ENCODE results near the gene OPRL1. TPM values are rescaled to one million over a fixed set of nuclear protein-coding genes. Genes with fewer than 3 reads are reported as not detected.

Gene OPRL1
- total RNA-seq, 2 donors from 2014 or later: 1.5 to 2.9 TPM

- WGBS: 50% methylated on average over 9 of the region's 10 CpGs
- H3K27me3 ChIP-seq (replicated peaks; ENCODE audit: insufficient read depth): no peaks in the 10 kb centered on the region
- H3K4me1 ChIP-seq (replicated peaks): no peaks in the 10 kb centered on the region
- intact Hi-C loops (cut with DNase I): no loop called here
- no peak overlapping the region for H3K4me3 ChIP-seq
- no peaks in the 10 kb centered on the region for H3K9me3 ChIP-seq
- DNase-seq (ENCODE audit: low spot score): no peak
- TF ChIP-seq CTCF (IDR thresholded peaks at IDR 0.05): no peak
- no peak for TF ChIP-seq POLR2AphosphoS5 (IDR thresholded peaks at IDR 0.05)
- TF ChIP-seq POLR2A (IDR thresholded peaks at IDR 0.05): no peak
- no peak overlapping the region for H3K27ac ChIP-seq
- H3K36me3 ChIP-seq: no peaks in the 10 kb centered on the region
Observed at GRCh38 chr20:64090165-64090564, 10.3 kb downstream of the OPRL1 start.

GRCh38 chr20:64091340-64091739 is 11.5 kb downstream of the OPRL1 start:
- DNase-seq (ENCODE audit: low spot score): no peak
- WGBS: 77% methylated on average over 19 of the region's 19 CpGs
- TF ChIP-seq CTCF (IDR thresholded peaks at IDR 0.05) (no peak), POLR2AphosphoS5 (IDR thresholded peaks at IDR 0.05) (no peak), POLR2A (IDR thresholded peaks at IDR 0.05) (no peak)
- H3K4me3 ChIP-seq: no peak overlapping the region
- H3K27me3 ChIP-seq (replicated peaks; ENCODE audit: insufficient read depth): no peaks in the 10 kb centered on the region
- H3K9me3 ChIP-seq: no peaks in the 10 kb centered on the region
- H3K4me1 ChIP-seq (replicated peaks): no peaks in the 10 kb centered on the region
- H3K36me3 ChIP-seq: no peaks in the 10 kb centered on the region
- H3K27ac ChIP-seq: no peak overlapping the region
- intact Hi-C loops (cut with DNase I): no loop called here

GRCh38 chr20:64091770-64092169 is 11.9 kb downstream of the OPRL1 start:
- Histone ChIP-seq H3K36me3 (no peaks in the 10 kb centered on the region), H3K27me3 (replicated peaks; ENCODE audit: insufficient read depth) (no peaks in the 10 kb centered on the region), H3K4me3 (no peak overlapping the region), H3K27ac (no peak overlapping the region), H3K9me3 (no peaks in the 10 kb centered on the region), H3K4me1 (replicated peaks) (no peaks in the 10 kb centered on the region)
- TF ChIP-seq POLR2A (IDR thresholded peaks at IDR 0.05) (no peak), POLR2AphosphoS5 (IDR thresholded peaks at IDR 0.05) (no peak), CTCF (IDR thresholded peaks at IDR 0.05) (no peak)
- DNase-seq (ENCODE audit: low spot score): no peak
- 21% methylated on average over 16 of the region's 16 CpGs for whole genome bisulfite sequencing
- intact Hi-C loops (cut with DNase I): no loop called here

- intact Hi-C loops (cut with DNase I): no loop called here
- DNase-seq (ENCODE audit: low spot score): no peak
- Histone ChIP-seq H3K9me3 (no peaks in the 10 kb centered on the region), H3K4me1 (replicated peaks) (no peaks in the 10 kb centered on the region), H3K4me3 (no peak overlapping the region), H3K27ac (no peak overlapping the region), H3K36me3 (no peaks in the 10 kb centered on the region), H3K27me3 (replicated peaks; ENCODE audit: insufficient read depth) (no peaks in the 10 kb centered on the region)
- 40% methylated on average over 24 of the region's 27 CpGs for WGBS
- no peak for TF ChIP-seq CTCF (IDR thresholded peaks at IDR 0.05)
Observed at GRCh38 chr20:64092258-64093012, 12.6 kb downstream of the OPRL1 start.

GRCh38 chr20:64093013-64093503 is 13.2 kb downstream of the OPRL1 start:
- intact Hi-C loops (cut with DNase I): no loop called here
- TF ChIP-seq POLR2A (IDR thresholded peaks at IDR 0.05) (no peak), POLR2AphosphoS5 (IDR thresholded peaks at IDR 0.05) (no peak), CTCF (IDR thresholded peaks at IDR 0.05) (no peak)
- 57% methylated on average over 9 of the region's 9 CpGs for WGBS
- no peaks in the 10 kb centered on the region for H3K36me3 ChIP-seq
- DNase-seq (ENCODE audit: low spot score): no peak
- no peaks in the 10 kb centered on the region for H3K27me3 ChIP-seq (replicated peaks; ENCODE audit: insufficient read depth)
- H3K27ac ChIP-seq: no peak overlapping the region
- H3K4me3 ChIP-seq: no peak overlapping the region
- H3K4me1 ChIP-seq (replicated peaks): no peaks in the 10 kb centered on the region
- H3K9me3 ChIP-seq: no peaks in the 10 kb centered on the region
